GM10266 (cell line): ENCODE results near the gene CTRL.

Experiments
- DNase-seq: peaks from one replicate; pipeline ENCODE4 v3.0.0; 2012; ENCODE audit errors: extremely low spot score
- TF ChIP-seq, protein P1 (sequence below): IDR thresholded peaks from 2 replicates; pipeline ENCODE4 v1.5.1; 2012; ENCODE audit warnings: mild to moderate bottlenecking, low read depth; ENCODE audit not compliant: control insufficient read depth, insufficient read depth; ENCODE audit errors: missing control alignments

The CTRL gene

DNA sequence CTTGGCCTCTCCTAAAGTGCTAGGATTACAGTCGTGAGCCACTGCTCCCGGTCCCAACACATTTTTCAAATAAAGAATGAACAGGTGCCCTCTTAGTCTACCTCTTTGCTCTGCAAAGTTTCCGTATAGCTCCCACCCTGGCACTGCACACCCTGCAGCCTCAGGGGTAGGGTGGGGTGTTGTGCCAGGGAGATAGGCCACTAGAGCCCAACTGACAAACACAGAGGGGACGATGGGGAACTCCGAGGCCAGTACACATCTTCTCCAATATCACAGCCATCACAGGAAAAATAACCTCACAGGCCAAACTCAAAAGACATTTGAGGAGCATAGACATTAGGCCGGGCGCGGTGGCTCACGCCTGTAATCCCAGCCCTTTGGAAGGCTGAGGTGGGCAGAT lies 39.4 kb upstream of the CTRL start:
- TF ChIP-seq, protein P1, sequence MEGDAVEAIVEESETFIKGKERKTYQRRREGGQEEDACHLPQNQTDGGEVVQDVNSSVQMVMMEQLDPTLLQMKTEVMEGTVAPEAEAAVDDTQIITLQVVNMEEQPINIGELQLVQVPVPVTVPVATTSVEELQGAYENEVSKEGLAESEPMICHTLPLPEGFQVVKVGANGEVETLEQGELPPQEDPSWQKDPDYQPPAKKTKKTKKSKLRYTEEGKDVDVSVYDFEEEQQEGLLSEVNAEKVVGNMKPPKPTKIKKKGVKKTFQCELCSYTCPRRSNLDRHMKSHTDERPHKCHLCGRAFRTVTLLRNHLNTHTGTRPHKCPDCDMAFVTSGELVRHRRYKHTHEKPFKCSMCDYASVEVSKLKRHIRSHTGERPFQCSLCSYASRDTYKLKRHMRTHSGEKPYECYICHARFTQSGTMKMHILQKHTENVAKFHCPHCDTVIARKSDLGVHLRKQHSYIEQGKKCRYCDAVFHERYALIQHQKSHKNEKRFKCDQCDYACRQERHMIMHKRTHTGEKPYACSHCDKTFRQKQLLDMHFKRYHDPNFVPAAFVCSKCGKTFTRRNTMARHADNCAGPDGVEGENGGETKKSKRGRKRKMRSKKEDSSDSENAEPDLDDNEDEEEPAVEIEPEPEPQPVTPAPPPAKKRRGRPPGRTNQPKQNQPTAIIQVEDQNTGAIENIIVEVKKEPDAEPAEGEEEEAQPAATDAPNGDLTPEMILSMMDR: no peak
- DNase-seq: no peak

DNA sequence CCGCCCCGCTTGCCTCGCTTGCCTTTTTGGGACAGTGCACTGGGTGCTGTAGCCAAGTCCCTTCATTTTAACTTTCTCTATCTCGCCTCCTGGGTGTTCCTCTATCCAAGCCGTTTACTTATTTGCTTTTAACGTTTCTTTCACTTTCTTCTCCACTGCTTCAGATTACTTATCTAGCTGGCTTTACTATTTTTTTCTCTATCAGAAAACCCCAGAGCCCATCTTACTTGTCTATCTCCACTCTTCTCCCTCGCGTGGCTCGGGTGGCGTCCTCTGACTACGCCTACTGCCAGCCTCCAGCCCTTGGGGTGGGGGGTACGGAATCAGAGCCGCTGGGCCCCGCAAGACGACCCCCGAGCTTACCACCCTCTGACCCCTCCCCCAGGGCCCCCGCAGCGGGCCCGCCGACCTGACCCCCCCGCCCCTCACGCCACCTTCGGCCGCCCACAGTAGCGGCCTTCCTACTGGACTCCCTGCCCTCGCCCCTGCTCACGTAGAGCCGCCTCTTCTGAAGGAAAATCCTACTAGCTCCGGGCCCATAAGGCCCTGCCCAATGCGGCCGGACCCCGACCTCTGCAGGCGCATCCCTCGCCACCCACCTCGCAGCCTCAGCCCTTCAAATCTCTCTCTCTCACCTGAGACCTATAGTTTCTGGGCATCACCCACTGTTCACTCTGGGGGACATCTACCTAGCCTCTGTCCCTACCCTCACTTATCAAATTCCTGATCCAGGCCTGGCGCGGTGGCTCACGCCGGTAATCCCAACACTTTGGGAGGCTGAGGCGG lies 37.8 kb upstream of the CTRL start:
- TF ChIP-seq, protein P1: no peak
- peak; percentile 65 for DNase-seq

DNA sequence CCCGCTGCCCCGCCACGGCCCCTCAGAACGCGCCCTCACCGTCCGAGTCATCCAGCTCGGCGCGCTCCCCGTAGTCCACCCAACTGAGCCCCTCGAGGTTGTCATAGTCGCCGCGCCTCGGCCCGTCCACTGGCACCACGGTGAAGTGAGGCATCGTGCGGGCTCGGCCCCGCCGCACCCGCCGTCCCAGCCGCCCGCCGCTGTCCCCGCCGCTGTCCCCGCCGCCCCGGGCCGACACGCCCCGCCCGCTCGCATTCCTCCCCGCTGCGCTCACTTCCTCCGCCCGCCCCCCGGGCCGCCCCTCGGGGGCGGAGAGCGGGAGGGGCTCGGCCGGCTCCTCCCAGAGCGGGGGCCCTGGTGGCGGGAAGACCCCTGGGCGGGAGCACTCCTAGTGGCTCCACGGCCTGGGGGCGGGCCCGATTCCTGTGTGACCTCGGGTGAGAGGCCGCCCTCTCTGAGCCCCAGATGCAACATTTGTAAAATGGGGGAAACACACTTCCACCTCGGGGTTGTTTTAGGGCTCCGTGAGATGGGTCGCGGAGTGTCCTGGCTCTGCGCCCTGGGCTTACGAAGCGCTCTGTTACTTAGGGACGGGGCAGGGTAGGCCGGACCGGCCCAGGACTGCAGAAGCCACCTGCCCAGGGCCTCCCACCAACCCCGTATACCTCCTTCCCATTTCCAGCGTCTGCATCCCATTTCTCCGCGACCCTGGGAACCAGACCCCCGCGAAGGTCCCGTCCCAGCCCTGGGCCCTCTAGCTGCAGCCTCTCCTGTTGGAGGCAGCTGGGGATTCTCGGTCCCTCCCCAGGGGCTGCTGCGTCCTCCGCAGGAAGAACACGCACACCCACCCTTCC lies 37.0 kb upstream of the CTRL start, which contains the start of gene SLC12A4:
TSS of gene SLC12A4 (minus strand) at position 238 of the 854 bp plus-strand sequence. CDS start at position 154, 84 bp downstream.
- TF ChIP-seq, protein P1: no peak
- peak; percentile 100 for DNase-seq

DNA sequence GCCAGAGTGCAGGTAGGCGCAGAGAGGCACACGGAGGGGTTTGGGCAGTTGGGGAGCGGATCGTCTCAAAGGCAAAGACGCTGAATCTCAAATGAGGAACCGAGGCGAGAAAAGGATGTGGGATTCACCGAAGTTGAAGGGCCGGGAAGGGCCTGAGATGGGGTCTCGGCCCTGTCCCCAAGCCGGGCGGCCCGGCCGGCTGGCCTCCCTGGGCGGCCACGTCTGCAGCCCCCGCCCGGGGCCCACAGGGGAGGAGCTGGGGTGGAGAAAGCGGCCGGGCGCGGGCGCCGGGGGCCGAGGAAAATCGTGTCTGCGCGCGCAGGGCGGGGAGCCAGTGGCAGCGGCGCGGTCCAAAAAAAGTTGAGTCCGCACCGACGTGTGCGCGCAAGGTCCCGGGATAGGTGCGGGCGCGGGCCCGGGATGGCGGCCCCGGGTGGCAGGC lies 36.3 kb upstream of the CTRL start:
- TF ChIP-seq, protein P1: no peak
- DNase-seq: peak; percentile 74

DNA sequence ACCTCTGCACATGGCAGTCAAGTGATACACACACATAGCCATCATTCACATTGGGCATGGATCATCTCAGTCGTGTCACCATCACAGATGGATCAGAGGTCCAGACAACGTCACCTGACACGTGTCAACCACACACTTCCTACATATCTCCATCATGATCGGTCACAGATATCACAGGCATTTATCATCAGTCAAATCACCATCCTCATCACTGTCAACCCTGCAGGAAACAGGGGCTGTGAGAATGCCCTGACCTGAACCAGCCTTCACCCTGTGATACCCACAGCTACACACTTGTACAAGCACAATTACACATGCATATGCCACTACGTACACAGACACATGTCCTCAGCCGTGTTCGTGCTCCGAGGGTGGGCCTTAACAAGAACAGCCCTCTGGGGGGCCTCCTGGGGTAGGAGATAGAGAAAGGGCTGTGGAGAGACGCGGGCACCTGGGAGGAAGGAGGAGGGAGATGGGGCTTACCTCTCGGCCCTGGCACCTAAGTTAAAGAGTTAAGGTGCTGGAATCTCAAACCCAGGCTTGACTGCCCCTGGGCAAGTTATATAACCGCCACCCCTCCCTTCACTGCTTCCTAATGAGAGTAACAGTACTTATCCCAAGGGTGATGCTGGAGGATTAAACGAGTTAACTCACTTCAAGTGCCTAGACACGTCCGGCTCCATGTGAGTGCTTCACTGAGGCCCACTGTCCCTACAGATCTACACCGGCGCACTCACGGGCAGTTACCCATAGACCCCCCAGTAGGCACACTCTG lies 35.7 kb upstream of the CTRL start:
- peak; percentile 62 for DNase-seq
- TF ChIP-seq, protein P1: peak; percentile 9

DNA sequence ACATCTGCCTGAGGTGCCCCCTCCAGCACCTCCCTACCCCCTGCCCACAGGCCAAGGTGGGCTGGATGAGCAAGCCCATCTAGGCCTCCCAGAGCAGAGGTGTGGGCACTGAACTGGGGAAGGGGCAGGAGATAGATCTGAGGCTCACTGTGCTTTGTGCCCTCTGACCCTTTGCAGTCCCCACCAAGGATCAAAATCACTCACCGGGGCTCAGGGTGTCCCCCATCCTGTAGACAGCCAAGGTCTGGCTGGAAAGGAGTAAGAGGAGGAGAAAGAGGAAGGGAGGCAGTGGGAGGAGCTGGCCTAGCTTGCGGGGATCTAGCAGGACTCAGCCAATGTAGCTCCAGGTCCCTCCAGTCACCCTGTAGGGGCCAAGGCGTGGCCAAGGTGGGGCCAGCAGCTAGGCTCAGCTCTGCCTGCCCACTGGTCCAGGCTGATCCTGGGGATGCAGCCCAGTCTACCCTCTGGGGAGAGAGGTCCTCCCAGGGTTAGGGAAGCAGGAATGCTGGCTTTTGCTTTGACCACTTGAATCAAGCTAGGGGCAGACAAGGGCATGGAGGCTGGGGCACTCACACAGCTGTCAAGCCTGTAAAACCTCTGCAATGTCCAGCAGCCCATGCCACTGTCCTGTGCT lies 35.0 kb upstream of the CTRL start:
- DNase-seq: no peak
- TF ChIP-seq, protein P1: no peak
